Endothelial cell of umbilical vein (primary cell): ENCODE measurements around the gene ANAPC2. TPM values are rescaled to one million over a fixed set of nuclear protein-coding genes. Genes with fewer than 3 reads are reported as not detected.

Source experiments
- BruUV-seq: library from RNA; stranded (reverse); fragments of 400-500 nt; replicated peaks from 2 replicates; lab custom pipeline; 2021; lab: Mats Ljungman, UMichigan
- CTCF ChIA-PET: fragments of 300-600, 350-600 bp; sonication (Branson Sonifier 250); formaldehyde crosslinking; loops from one replicate; lab custom pipeline; 2021; ENCODE audit warnings: antibody characterized with exemption, inconsistent platforms; lab: Charles Lee
- POLR2A ChIA-PET: fragments of 300-600, 350-600 bp; sonication (Branson Sonifier 250); formaldehyde crosslinking; loops from one replicate; lab custom pipeline; 2021; ENCODE audit warnings: antibody characterized with exemption, inconsistent platforms; lab: Charles Lee
- DNase-seq: peaks from one replicate; pipeline ENCODE4 v3.0.0-alpha.2; 2011; ENCODE audit warnings: low read depth, low spot score
- FAIRE-seq: peaks from 2 replicates; lab custom pipeline; 2011; peaks lifted over from hg19 to GRCh38; lab: Jason Lieb, UNC
- H2AFZ ChIP-seq: 2 replicates; pipeline ENCODE4 v1.6.0; 2012; ENCODE audit warnings: low read depth, low read length, control low read depth, inconsistent platforms
- H3K27ac ChIP-seq: 2 replicates; pipeline ENCODE4 v1.5.1; 2011; ENCODE audit warnings: low read depth, mild to moderate bottlenecking, control low read depth, low read length, moderate library complexity; ENCODE audit not compliant: insufficient read depth
- H3K27me3 ChIP-seq, 2 experiments: 2 replicates each; pipeline versions ENCODE4 v1.6.0 to v1.6.1; 2011; ENCODE audit warnings: low read length in 2 of 2, mixed read lengths in 1 of 2; ENCODE audit not compliant: control insufficient read depth in 2 of 2, insufficient read depth in 2 of 2
- H3K36me3 ChIP-seq, 2 experiments: 2 replicates in 1 of 2; 3 replicates in 1 of 2; pipeline ENCODE4 v1.5.1; 2011; ENCODE audit warnings: low read length in 2 of 2, mild to moderate bottlenecking in 1 of 2, moderate library complexity in 1 of 2; ENCODE audit not compliant: control insufficient read depth in 2 of 2, insufficient read depth in 2 of 2; ENCODE audit errors: extremely low read depth in 1 of 2
- H3K4me1 ChIP-seq: 3 replicates; pipeline ENCODE4 v1.5.1; 2011; ENCODE audit warnings: mild to moderate bottlenecking, low read length; ENCODE audit not compliant: control insufficient read depth, insufficient read depth; ENCODE audit errors: extremely low read depth
- H3K4me2 ChIP-seq: 2 replicates; pipeline ENCODE4 v1.6.1; 2011; ENCODE audit warnings: low read length, control low read depth, mixed read lengths; ENCODE audit not compliant: insufficient read depth
- H3K4me3 ChIP-seq, 3 experiments: fragments of 200-600 bp in 1 of 3; sonication (generic), shearing (Covaris generic) in 1 of 3; replicated peaks in 1 of 3; 2 replicates each; pipeline ENCODE4 v1.5.1; 2011 to 2016; ENCODE audit warnings: control low read depth in 3 of 3, low read length in 3 of 3, mild to moderate bottlenecking in 2 of 3, inconsistent platforms in 1 of 3, low read depth in 1 of 3, moderate library complexity in 1 of 3; ENCODE audit not compliant: insufficient read depth in 1 of 3
- H3K79me2 ChIP-seq: 2 replicates; pipeline ENCODE4 v1.6.0; 2012; ENCODE audit warnings: low read length, inconsistent platforms; ENCODE audit not compliant: control insufficient read depth, insufficient read depth
- H3K9ac ChIP-seq: replicated peaks from 2 replicates; pipeline ENCODE3; 2011; ENCODE audit warnings: low read length, control low read depth; ENCODE audit not compliant: insufficient read depth; ENCODE audit errors: extremely low read depth
- H3K9me1 ChIP-seq: replicated peaks from 3 replicates; pipeline ENCODE4 v1.6.0; 2011; ENCODE audit warnings: mild to moderate bottlenecking, low read length; ENCODE audit not compliant: control insufficient read depth, insufficient read depth; ENCODE audit errors: extremely low read depth
- H3K9me3 ChIP-seq: replicated peaks from 2 replicates; pipeline ENCODE4 v1.5.1; 2012; ENCODE audit warnings: low read length, inconsistent platforms; ENCODE audit not compliant: control insufficient read depth, insufficient read depth
- H4K20me1 ChIP-seq: replicated peaks from 2 replicates; pipeline ENCODE3; 2011; ENCODE audit warnings: mild to moderate bottlenecking, low read length; ENCODE audit not compliant: control insufficient read depth, insufficient read depth; ENCODE audit errors: extremely low read depth
- EZH2 ChIP-seq: IDR thresholded peaks from 2 replicates; pipeline ENCODE4 v1.6.1; 2012; ENCODE audit warnings: borderline replicate concordance, low read depth, mild to moderate bottlenecking, moderate library complexity, low read length, inconsistent platforms; ENCODE audit not compliant: severe bottlenecking
- FOS ChIP-seq: IDR thresholded peaks from 2 replicates; pipeline ENCODE4 v1.6.1; 2011; ENCODE audit warnings: mild to moderate bottlenecking, low read length, moderate library complexity, borderline replicate concordance; ENCODE audit not compliant: insufficient read depth
- GATA2 ChIP-seq: IDR thresholded peaks from 2 replicates; pipeline ENCODE4 v1.7.0; 2011; ENCODE audit warnings: low read depth, mild to moderate bottlenecking, moderate library complexity, mixed read lengths, low read length; ENCODE audit not compliant: insufficient read length, insufficient read depth
- JUN ChIP-seq: IDR thresholded peaks from 2 replicates; pipeline ENCODE4 v1.6.1; 2011; ENCODE audit warnings: borderline replicate concordance, low read depth; ENCODE audit not compliant: insufficient read length, insufficient read depth
- MYC ChIP-seq: IDR thresholded peaks from one replicate; pipeline ENCODE4 v1.6.1; 2011; ENCODE audit warnings: mild to moderate bottlenecking, low read depth, low read length
- POLR2A ChIP-seq: IDR thresholded peaks from 2 replicates; pipeline ENCODE4 v1.6.1; 2012; ENCODE audit warnings: low read depth, mild to moderate bottlenecking, control low read depth, low read length
- POLR2AphosphoS5 ChIP-seq: IDR thresholded peaks from 2 replicates; pipeline ENCODE4 v1.6.1; 2012; ENCODE audit warnings: low read depth, mild to moderate bottlenecking, control low read depth, low read length, moderate library complexity; ENCODE audit not compliant: insufficient read depth
- dilution Hi-C: fragments of 300-500 bp; cut with MboI; formaldehyde crosslinking; loops from one replicate; pipeline ENCODE4 v1.15.0; 2019; ENCODE audit warnings: low sequenced_read_pairs; ENCODE audit not compliant: extremely low pct_ligation_motif_present
- intact Hi-C: fragments of 100-400 bp; cut with micrococcal nuclease; formaldehyde crosslinking; loops from one replicate; pipeline ENCODE4 v1.10.0; 2022
- polyA plus RNA-seq, 4 experiments: library from polyadenylated mRNA; depleted of rRNA in 3 of 4; stranded (reverse) in 3 of 4; unstranded in 1 of 4; fragments of >200 nt; gene quantifications; 2 replicates each; pipeline versions ENCODE4 v1.2.1 to v1.2.3, GENCODE V29; 2011 to 2012; ENCODE audit warnings: missing spikeins in 1 of 4
- total RNA-seq: library from RNA; stranded (reverse); gene quantifications from 2 replicates; pipeline ENCODE4 v1.2.3, GENCODE V29; 2021
- TF ChIP-seq, protein P1 (sequence below): IDR thresholded peaks from 2 replicates; pipeline ENCODE4 v1.6.1; 2011; ENCODE audit not compliant: insufficient read depth, insufficient read length
- TF ChIP-seq, protein P2 (sequence below), 2 donors: IDR thresholded peaks; 1 replicate in 1 of 2; 2 replicates in 1 of 2; pipeline ENCODE4 v1.5.1; 2011; ENCODE audit warnings: low read length in 2 of 2, mild to moderate bottlenecking in 2 of 2, moderate library complexity in 2 of 2, control low read depth in 1 of 2, inconsistent platforms in 1 of 2, low read depth in 1 of 2; ENCODE audit not compliant: insufficient read depth in 1 of 2; ENCODE audit errors: extremely low read depth in 1 of 2

ANAPC2 gene
- total and polyA plus RNA-seq, 2 donors (not counting 3 experiments of a cell fraction or from before 2014, with no cell fraction given): 44.8 to 69.2 TPM

DNA sequence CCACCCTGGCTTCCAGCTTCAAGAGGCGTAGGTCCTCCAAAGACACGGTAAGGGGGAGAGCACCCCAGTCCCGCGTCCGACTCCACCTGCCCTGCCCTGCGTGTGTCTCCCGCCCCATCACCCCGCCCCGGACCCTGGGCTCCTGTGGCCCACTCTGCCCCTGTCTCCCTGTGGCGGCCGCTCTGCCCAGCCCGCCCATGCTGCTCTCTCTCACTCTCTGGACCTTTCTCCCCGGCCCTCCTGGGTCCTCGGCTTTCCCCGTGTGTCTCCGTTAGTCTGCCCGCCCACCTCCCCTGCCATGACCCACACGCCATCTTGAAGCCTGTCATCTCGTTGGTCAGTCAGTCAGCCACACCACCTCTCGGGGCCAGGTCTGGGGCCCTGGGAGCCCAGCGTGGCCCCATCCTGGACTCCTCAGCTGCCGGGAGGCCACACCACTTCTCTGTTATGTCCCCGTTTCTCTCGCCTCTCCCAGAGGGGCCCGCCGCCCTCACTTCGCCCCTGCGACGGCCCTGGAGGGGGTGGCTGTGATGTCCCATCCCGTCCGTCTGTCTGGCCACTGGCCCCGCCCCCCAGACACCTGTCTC is 23.0 kb downstream of the ANAPC2 start:
- dilution Hi-C loops: no loop called here
- H3K36me3 ChIP-seq: no peaks in the 10 kb centered on the region
- BruUV-seq: no TSS peak
- peaks cover 37 to 41% of the 10 kb centered on the region in 2 experiments for H3K27me3 ChIP-seq
- DNase-seq: no peak
- H3K79me2 ChIP-seq: no peaks in the 10 kb centered on the region
- no peak overlapping the region for H3K9ac ChIP-seq
- no peak overlapping the region for H3K4me2 ChIP-seq
- H3K9me3 ChIP-seq: no peaks in the 10 kb centered on the region
- intact Hi-C loops: no loop called here
- no peak for TF ChIP-seq JUN
- no peak for TF ChIP-seq POLR2AphosphoS5
- no peak for TF ChIP-seq POLR2A
- TF ChIP-seq, protein P1, sequence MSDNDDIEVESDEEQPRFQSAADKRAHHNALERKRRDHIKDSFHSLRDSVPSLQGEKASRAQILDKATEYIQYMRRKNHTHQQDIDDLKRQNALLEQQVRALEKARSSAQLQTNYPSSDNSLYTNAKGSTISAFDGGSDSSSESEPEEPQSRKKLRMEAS: no peak
- no peak for TF ChIP-seq MYC
- TF ChIP-seq GATA2: no peak
- TF ChIP-seq EZH2: no peak
- no peak for TF ChIP-seq FOS
- TF ChIP-seq, protein P2, sequence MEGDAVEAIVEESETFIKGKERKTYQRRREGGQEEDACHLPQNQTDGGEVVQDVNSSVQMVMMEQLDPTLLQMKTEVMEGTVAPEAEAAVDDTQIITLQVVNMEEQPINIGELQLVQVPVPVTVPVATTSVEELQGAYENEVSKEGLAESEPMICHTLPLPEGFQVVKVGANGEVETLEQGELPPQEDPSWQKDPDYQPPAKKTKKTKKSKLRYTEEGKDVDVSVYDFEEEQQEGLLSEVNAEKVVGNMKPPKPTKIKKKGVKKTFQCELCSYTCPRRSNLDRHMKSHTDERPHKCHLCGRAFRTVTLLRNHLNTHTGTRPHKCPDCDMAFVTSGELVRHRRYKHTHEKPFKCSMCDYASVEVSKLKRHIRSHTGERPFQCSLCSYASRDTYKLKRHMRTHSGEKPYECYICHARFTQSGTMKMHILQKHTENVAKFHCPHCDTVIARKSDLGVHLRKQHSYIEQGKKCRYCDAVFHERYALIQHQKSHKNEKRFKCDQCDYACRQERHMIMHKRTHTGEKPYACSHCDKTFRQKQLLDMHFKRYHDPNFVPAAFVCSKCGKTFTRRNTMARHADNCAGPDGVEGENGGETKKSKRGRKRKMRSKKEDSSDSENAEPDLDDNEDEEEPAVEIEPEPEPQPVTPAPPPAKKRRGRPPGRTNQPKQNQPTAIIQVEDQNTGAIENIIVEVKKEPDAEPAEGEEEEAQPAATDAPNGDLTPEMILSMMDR (IDR thresholded peaks at IDR 0.05; ENCODE audit: extremely low read depth in 1 of 2, insufficient read depth in 1 of 2, low read depth in 1 of 2, low read length in 2 of 2): no peak
- H4K20me1 ChIP-seq: no peaks in the 10 kb centered on the region
- H3K27ac ChIP-seq: no peak overlapping the region
- ChIA-PET CTCF (interaction anchor here (1.8 kb wide), 1 partner anchor 11 kb away, joined by 7 read pairs; no protein-coding TSS in a partner anchor), POLR2A (no interaction called here)
- peaks cover 3% of the 10 kb centered on the region for H3K4me1 ChIP-seq
- H3K9me1 ChIP-seq: no peaks in the 10 kb centered on the region
- no peak overlapping the region for H2AFZ ChIP-seq
- no peak for FAIRE-seq
- H3K4me3 ChIP-seq: no peak overlapping the region
